ENCODE data around the gene DVL3. TPM values are rescaled to one million over a fixed set of nuclear protein-coding genes. Genes with fewer than 3 reads are reported as not detected.
"Not testable (repeated sequence)": the region's sequence is repeated elsewhere in the genome, so short reads cannot be mapped to it uniquely, and the experiment has no call there.

Gene DVL3
- total RNA-seq, 1 experiment from 2014 or later, result 42.6 TPM

DNA sequence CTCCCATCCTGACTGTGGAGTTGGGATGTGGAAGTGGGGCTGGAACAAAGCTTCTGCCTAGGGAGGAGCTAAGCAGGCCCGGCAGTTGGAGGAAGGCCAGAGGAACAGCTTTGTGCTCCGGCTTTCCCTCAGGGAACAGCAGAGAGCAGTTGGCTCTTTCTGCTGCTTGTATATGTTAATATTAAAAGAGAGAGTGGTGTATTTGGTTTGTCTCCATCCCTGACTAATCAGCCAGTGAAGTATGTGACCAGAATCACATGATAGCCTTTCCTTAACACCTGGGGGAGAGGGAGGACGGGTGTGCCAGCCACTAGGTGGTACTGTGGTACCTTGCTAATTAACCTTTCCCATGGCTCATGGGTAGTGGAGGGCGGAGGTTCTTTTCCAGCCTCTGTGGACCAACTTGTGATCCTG is 10.1 kb upstream of the DVL3 start:
- Histone ChIP-seq H3K4me3 (no peak overlapping the region), H3K27me3 (no peaks in the 10 kb centered on the region), H3K9me3 (no peaks in the 10 kb centered on the region), H3K36me3 (peaks cover 63% of the 10 kb centered on the region)
- DNase-seq, result peak; percentile 26

- peaks cover 56% of the 10 kb centered on the region for H3K36me3 ChIP-seq
Observed at GRCh38 chr3:184145751-184146270, 9.4 kb upstream of the DVL3 start.

GRCh38 chr3:184148076-184148475 is 7.1 kb upstream of the DVL3 start:
- Histone ChIP-seq H3K27me3 (no peaks in the 10 kb centered on the region), H3K4me3 (no peak overlapping the region), H3K9me3 (no peaks in the 10 kb centered on the region), H3K36me3 (peaks cover 34% of the 10 kb centered on the region)
- no peak for DNase-seq

More at GRCh38 chr3:184145751-184146270, 9.4 kb upstream of the DVL3 start:
- H3K4me3 ChIP-seq, result no peak overlapping the region
- no peaks in the 10 kb centered on the region for H3K9me3 ChIP-seq
- no peak for DNase-seq
- no peaks in the 10 kb centered on the region for H3K27me3 ChIP-seq

DNA sequence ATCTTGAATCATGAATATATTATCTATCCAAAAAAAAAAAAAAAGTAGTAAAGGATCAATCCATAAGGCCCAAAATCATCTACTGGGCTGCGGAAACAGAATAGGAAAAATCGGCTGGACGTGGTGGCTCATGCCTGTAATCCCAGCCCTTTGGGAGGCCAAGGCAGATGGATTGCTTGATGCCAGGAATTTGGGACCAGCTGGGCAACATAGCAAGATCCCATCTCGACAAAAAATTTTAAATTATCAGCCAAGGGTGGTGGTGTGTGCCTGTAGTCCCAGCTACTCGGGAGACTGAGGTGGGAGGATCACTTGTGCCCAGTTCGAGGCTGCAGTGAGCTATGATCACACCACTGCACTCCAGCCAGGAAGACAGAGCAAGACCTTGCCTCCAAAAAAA is 6.1 kb upstream of the DVL3 start:
- no peak for DNase-seq
- Histone ChIP-seq H3K4me3 (no peak overlapping the region), H3K36me3 (peaks cover 23% of the 10 kb centered on the region), H3K27me3 (no peaks in the 10 kb centered on the region), H3K9me3 (no peaks in the 10 kb centered on the region)

DNA sequence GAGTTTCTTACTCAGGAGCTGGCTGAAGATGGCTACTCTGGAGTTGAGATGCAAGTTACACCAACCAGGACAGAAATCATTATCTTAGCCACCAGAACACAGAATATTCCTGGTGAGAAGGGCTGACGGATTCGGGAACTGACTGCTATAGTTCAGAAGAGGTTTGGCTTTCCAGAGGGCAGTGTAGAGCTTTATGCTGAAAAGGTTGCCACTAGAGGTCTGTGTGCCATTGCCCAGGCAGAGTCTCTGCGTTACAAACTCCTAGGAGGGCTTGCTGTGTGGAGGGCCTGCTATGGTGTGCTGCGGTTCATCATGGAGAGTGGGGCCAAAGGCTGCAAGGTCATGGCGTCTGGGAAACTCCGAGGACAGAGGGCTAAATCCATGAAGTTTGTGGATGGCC is 5.4 kb upstream of the DVL3 start:
- H3K9me3 ChIP-seq, H3K27me3 ChIP-seq, DNase-seq, H3K4me3 ChIP-seq: not testable (repeated sequence)
- H3K36me3 ChIP-seq, result peaks cover 17% of the 10 kb centered on the region

- DNase-seq, result peak; percentile 54
- Histone ChIP-seq H3K27me3 (no peaks in the 10 kb centered on the region), H3K9me3 (no peaks in the 10 kb centered on the region), H3K36me3 (peaks cover 13% of the 10 kb centered on the region), H3K4me3 (peak overlapping the region; percentile 91)
Observed at GRCh38 chr3:184155644-184156521, 706 bp downstream of the DVL3 start.

DNA sequence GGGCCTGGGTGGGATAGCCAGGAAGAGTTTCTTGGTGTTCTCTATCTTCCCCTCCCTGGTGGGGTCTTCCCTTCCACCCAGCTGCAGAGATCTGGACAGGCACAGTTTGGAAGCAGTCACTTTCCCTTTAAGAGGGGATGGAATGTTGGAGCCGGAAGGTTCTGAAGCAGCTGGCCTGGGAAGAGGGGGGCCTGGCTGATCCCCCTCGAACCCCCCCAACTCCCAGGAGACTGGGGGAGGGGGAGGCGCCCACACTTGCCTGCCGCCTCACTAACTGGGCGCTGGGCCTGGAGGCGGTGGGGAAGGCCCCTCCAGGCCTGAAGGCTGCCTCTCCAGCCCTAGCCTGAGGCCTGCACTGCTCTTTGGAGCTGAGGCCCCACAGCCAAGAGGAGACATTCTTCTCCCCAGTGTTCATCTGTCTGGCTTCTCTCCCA is 1.4 kb downstream of the DVL3 start:
- Histone ChIP-seq H3K4me3 (peak overlapping the region; percentile 91), H3K9me3 (no peaks in the 10 kb centered on the region), H3K27me3 (no peaks in the 10 kb centered on the region), H3K36me3 (peaks cover 15% of the 10 kb centered on the region)
- peak; percentile 50 for DNase-seq

DNA sequence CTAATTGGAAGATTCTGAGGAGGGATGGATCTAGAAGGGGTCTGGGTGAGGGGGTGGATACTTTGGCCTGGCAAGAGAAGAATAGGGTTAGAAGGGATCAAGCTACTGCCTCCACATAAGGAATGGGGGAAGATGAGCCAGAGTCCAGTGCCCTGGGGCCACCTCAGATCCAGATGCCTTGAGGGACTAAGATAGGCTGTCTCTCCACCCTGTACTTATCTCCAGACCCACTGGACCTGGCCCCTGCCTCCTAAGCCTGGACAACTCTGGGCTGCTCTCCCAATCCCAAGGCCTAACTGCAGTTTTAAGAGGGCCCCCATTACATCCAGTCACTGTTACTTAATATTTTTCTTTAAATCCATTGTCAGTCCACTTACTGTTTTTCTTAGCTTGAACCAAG is 2.0 kb downstream of the DVL3 start:
- Histone ChIP-seq H3K27me3 (no peaks in the 10 kb centered on the region), H3K4me3 (peak overlapping the region; percentile 91), H3K9me3 (no peaks in the 10 kb centered on the region), H3K36me3 (peaks cover 21% of the 10 kb centered on the region)
- DNase-seq, result no peak

GRCh38 chr3:184158404-184158803 is 3.2 kb downstream of the DVL3 start:
- Histone ChIP-seq H3K4me3 (no peak overlapping the region), H3K9me3 (no peaks in the 10 kb centered on the region), H3K27me3 (no peaks in the 10 kb centered on the region), H3K36me3 (peaks cover 31% of the 10 kb centered on the region)
- DNase-seq, result no peak

GRCh38 chr3:184160456-184160855 is 5.3 kb downstream of the DVL3 start:
- Histone ChIP-seq H3K4me3 (no peak overlapping the region), H3K36me3 (peaks cover 52% of the 10 kb centered on the region), H3K27me3 (no peaks in the 10 kb centered on the region), H3K9me3 (no peaks in the 10 kb centered on the region)
- DNase-seq, result no peak

GRCh38 chr3:184162571-184163070 is 7.4 kb downstream of the DVL3 start:
- H3K4me3 ChIP-seq, H3K9me3 ChIP-seq, H3K27me3 ChIP-seq, DNase-seq: not testable (repeated sequence)
- H3K36me3 ChIP-seq, result peaks cover 70% of the 10 kb centered on the region

DNA sequence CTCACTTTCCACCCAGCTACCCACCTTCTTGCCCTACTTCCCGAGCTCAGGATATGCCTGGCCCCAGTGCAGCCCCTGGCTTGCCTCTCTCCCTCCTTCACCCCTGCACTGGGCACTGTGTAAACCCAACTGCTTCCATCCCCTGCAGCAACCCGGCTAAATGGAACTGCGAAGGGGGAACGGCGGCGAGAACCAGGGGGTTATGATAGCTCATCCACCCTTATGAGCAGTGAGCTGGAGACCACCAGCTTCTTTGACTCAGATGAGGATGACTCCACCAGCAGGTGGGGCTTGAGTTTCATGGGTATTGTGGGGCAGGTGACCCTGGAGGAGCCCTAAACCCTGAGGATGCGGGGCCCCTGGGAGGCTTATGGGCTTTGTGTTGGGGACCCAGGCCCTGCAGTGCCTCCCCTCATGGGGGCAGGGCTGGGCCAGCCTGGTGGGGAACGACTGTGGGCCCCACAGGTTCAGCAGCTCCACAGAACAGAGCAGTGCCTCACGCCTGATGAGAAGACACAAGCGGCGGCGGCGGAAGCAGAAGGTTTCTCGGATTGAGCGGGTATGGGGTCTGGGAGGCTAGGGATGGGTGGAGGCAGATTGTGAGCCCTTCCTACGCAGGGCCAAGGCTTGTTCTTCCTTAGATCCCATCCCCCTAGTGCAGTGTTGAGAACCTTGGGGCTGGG is 9.6 kb downstream of the DVL3 start:
- Histone ChIP-seq H3K9me3 (no peaks in the 10 kb centered on the region), H3K4me3 (no peak overlapping the region), H3K36me3 (peaks cover 85% of the 10 kb centered on the region), H3K27me3 (no peaks in the 10 kb centered on the region)
- DNase-seq, result no peak

- Histone ChIP-seq H3K9me3 (no peaks in the 10 kb centered on the region), H3K36me3 (peaks cover 84% of the 10 kb centered on the region), H3K27me3 (no peaks in the 10 kb centered on the region), H3K4me3 (no peak overlapping the region)
- no peak for DNase-seq
Observed at GRCh38 chr3:184165543-184165942, 10.4 kb downstream of the DVL3 start.

DNA sequence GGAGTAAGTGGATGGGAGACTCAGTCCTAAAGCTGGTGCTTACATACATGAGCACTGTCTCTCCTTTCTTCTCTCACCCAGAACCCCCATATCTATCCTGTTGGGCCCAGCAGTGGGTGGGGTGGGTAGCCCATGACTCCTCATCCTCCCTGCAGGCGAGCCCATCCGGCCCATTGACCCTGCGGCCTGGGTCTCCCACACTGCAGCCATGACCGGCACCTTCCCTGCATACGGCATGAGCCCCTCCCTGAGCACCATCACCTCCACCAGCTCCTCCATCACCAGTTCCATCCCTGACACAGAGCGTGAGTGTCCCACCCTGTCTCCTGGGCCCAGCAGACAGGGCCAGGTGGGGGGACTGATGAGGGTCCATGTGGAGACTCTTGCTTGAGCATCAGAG is 11.5 kb downstream of the DVL3 start:
- DNase-seq, result no peak
- Histone ChIP-seq H3K4me3 (no peak overlapping the region), H3K36me3 (peaks cover 91% of the 10 kb centered on the region), H3K27me3 (no peaks in the 10 kb centered on the region), H3K9me3 (no peaks in the 10 kb centered on the region)

- peaks cover 92% of the 10 kb centered on the region for H3K36me3 ChIP-seq
- H3K4me3 ChIP-seq, result no peak overlapping the region
- no peaks in the 10 kb centered on the region for H3K27me3 ChIP-seq
- no peaks in the 10 kb centered on the region for H3K9me3 ChIP-seq
- no peak for DNase-seq
Observed at GRCh38 chr3:184167786-184168185, 12.6 kb downstream of the DVL3 start.

DNA sequence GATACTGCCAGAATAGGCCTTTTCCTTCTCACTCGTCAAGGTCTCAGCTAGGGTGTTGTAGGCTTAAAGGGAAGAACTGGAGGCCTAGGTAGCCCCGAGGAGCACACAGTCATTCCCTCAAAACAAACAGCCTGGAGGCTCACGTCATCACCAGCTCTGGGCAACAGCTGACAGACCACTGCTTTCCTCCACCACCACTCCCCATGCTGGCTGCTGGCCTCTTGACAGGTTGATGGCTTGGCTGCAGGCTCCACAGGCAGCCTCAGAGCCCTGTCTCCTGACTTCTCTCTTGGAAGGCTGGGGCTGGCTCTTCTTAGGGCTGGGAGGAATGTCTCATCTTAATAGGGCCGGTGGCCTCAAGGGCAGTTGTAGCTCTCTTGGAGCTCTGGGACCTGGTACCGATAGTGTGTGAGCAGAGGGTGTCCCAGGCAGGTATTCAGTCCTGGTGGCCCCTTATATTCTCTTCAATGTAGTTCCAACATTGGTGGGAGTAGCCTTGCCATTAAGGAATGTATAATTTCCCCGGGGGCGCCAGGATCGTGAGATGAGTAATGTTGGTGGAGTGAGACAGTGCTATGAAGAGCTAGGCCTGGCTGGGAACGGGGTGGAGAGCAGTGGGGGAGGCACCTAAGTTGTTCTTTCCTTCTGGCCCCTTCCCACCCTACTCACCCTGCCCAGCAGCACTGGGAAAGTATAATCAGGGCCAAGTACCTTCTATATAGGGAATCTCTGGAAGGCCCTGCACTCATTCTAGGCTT is 13.4 kb downstream of the DVL3 start:
- Histone ChIP-seq H3K4me3 (no peak overlapping the region), H3K36me3 (peaks cover 89% of the 10 kb centered on the region), H3K9me3 (no peaks in the 10 kb centered on the region), H3K27me3 (no peaks in the 10 kb centered on the region)
- peak; percentile 50 for DNase-seq

Measured in MG63 (cell line).